H7 (cell line): ENCODE measurements around the gene GUF1. TPM values are rescaled to one million over a fixed set of nuclear protein-coding genes. Genes with fewer than 3 reads are reported as not detected.
"Not testable (repeated sequence)": the region's sequence is repeated elsewhere in the genome, so short reads cannot be mapped to it uniquely, and the experiment has no call there.

Experiments used
- DNase-seq: peaks from one replicate; pipeline ENCODE4 v3.0.0; 2012
- H3K27me3 ChIP-seq: 2 replicates; pipeline ENCODE4 v1.6.0; 2011; ENCODE audit warnings: mild to moderate bottlenecking, low read length; ENCODE audit not compliant: control insufficient read depth, insufficient read depth
- H3K36me3 ChIP-seq: replicated peaks from 2 replicates; pipeline ENCODE4 v1.5.1; 2011; ENCODE audit warnings: low read length; ENCODE audit not compliant: control insufficient read depth, insufficient read depth
- H3K4me3 ChIP-seq: 2 replicates; pipeline ENCODE4 v1.5.1; 2011; ENCODE audit warnings: low read depth, mild to moderate bottlenecking, control low read depth, low read length, moderate library complexity; ENCODE audit not compliant: insufficient read depth
- total RNA-seq: library from RNA; depleted of rRNA; stranded (reverse); fragments of >200 nt; shearing (Covaris generic); gene quantifications from 2 replicates; pipeline ENCODE4 v1.2.3, GENCODE V29; 2014; rRNA removed

The GUF1 gene
- total RNA-seq, 1 experiment from 2014 or later: 21.9 TPM

GRCh38 chr4:44726038-44726871 is 48.0 kb downstream of the GUF1 start, which contains the start of gene GNPDA2:
TSS of gene GNPDA2 (minus strand) at chr4:44726556. CDS start at chr4:44722207, 4,349 bp downstream.
- peak within 1 kb of the TSS; percentile 82 for H3K4me3 ChIP-seq
- peaks cover 2% of the 10 kb centered on the region; the same call in 1 of the 2 replicates for H3K27me3 ChIP-seq
- no peaks in the 10 kb centered on the region for H3K36me3 ChIP-seq
- peak; percentile 85 for DNase-seq

- DNase-seq: no peak
- no peak overlapping the region for H3K4me3 ChIP-seq
- no peaks in the 10 kb centered on the region for H3K36me3 ChIP-seq
- H3K27me3 ChIP-seq: peaks cover 2% of the 10 kb centered on the region; the same call in 1 of the 2 replicates
These were observed 49.3 kb downstream of the GUF1 start for GRCh38 chr4:44727471-44727870.

- H3K4me3 ChIP-seq, H3K27me3 ChIP-seq, DNase-seq: not testable (repeated sequence)
These were observed 50.5 kb downstream of the GUF1 start for GRCh38 chr4:44728694-44729093.

GRCh38 chr4:44736900-44737299 is 58.7 kb downstream of the GUF1 start:
- DNase-seq: no peak
- no peaks in the 10 kb centered on the region for H3K27me3 ChIP-seq

More at GRCh38 chr4:44728694-44729093, 50.5 kb downstream of the GUF1 start:
- H3K36me3 ChIP-seq: not testable (repeated sequence)

GRCh38 chr4:44738615-44739014 is 60.4 kb downstream of the GUF1 start:
- no peak for DNase-seq

More at GRCh38 chr4:44736900-44737299, 58.7 kb downstream of the GUF1 start:
- Histone ChIP-seq H3K4me3 (no peak overlapping the region), H3K36me3 (no peaks in the 10 kb centered on the region)

GRCh38 chr4:44740201-44740600 is 62.0 kb downstream of the GUF1 start:
- no peak overlapping the region for H3K4me3 ChIP-seq
- H3K36me3 ChIP-seq: no peaks in the 10 kb centered on the region
- H3K27me3 ChIP-seq: no peaks in the 10 kb centered on the region
- DNase-seq: no peak

More at GRCh38 chr4:44738615-44739014, 60.4 kb downstream of the GUF1 start:
- Histone ChIP-seq H3K27me3 (no peaks in the 10 kb centered on the region), H3K36me3 (no peaks in the 10 kb centered on the region), H3K4me3 (no peak overlapping the region)

Other genes with a start within 250 kb of the GUF1 start
- 1.00 and 1.4 TPM in 2 replicates for gene KCTD8, start 229.6 kb upstream of the GUF1 start, total RNA-seq
- gene YIPF7, start 26.8 kb upstream of the GUF1 start, total RNA-seq: not detected in 2 replicates
- gene GNPDA2, start 48.1 kb downstream of the GUF1 start, total RNA-seq: 6.4 and 7.7 TPM in 2 replicates